Small intestine (tissue), 7 donors: ENCODE data around the gene IWS1. TPM values are rescaled to one million over a fixed set of nuclear protein-coding genes. Genes with fewer than 3 reads are reported as not detected.

Experiments
- DNase-seq, 2 donors: peaks; one replicate each; pipeline versions ENCODE4 v3.0.0 to v3.0.0-alpha.2; 2013
- FAIRE-seq: peaks from 2 replicates; lab custom pipeline; 2012; peaks lifted over from hg19 to GRCh38; lab: Jason Lieb, UNC
- H3K27ac ChIP-seq, 3 donors: one replicate each; pipeline ENCODE4 v1.5.1; 2013; ENCODE audit warnings: low read length in 2 of 3, mild to moderate bottlenecking in 2 of 3, control low read depth in 1 of 3, inconsistent platforms in 1 of 3, low read depth in 1 of 3, moderate library complexity in 1 of 3
- H3K27me3 ChIP-seq, 3 donors: one replicate each; pipeline ENCODE4 v1.6.1; 2013; ENCODE audit warnings: low read length in 3 of 3, inconsistent platforms in 1 of 3; ENCODE audit not compliant: control insufficient read depth in 3 of 3, insufficient read depth in 3 of 3
- H3K36me3 ChIP-seq, 3 donors: one replicate each; pipeline ENCODE4 v1.6.1; 2013; ENCODE audit warnings: low read length in 3 of 3, inconsistent platforms in 1 of 3, low read depth in 1 of 3, mild to moderate bottlenecking in 1 of 3, moderate library complexity in 1 of 3; ENCODE audit not compliant: control insufficient read depth in 3 of 3, insufficient read depth in 2 of 3
- H3K4me1 ChIP-seq, 3 donors: one replicate each; pipeline ENCODE4 v1.6.1; 2013; ENCODE audit warnings: low read length in 2 of 3, inconsistent platforms in 1 of 3, low read depth in 1 of 3, mild to moderate bottlenecking in 1 of 3, moderate library complexity in 1 of 3; ENCODE audit not compliant: control insufficient read depth in 3 of 3, insufficient read depth in 2 of 3
- H3K4me3 ChIP-seq, 3 donors: one replicate each; pipeline ENCODE4 v1.5.1; 2013; ENCODE audit warnings: low read length in 3 of 3, control low read depth in 1 of 3, inconsistent platforms in 1 of 3, low read depth in 1 of 3, mild to moderate bottlenecking in 1 of 3, moderate library complexity in 1 of 3
- H3K9me3 ChIP-seq, 2 donors: one replicate each; pipeline ENCODE4 v1.6.1; 2013; ENCODE audit warnings: low read depth in 1 of 2, low read length in 1 of 2; ENCODE audit not compliant: control insufficient read depth in 2 of 2, insufficient read depth in 1 of 2
- WGBS, 3 donors: extraction: QIAGEN DNeasy Blood & Tissue Kit; methylation state at CpG; one replicate each; pipeline ENCODE4 v1.1.7; 2013; 5-methylcytosine and 5-hydroxymethylcytosine counted together
- polyA plus RNA-seq, 4 donors: library from polyadenylated mRNA; stranded (reverse) in 3 of 4; unstranded in 1 of 4; fragments of 200-250 nt in 3 of 4; fragments of 120-200 nt in 1 of 4; gene quantifications; one replicate each; pipeline versions ENCODE4 v1.2.1 to v1.2.3, GENCODE V29; 2013
- donor health status: healthy with polysubstance abuse.
- donor health status: control.
- donor health status: control.
- donor health status: Bipolar disorder and iron deficiency.
- donor health status: healthy.

The IWS1 gene
- polyA plus RNA-seq, 4 donors = 23.3 to 53.0 (median 47.8) TPM

- H3K4me1 ChIP-seq = peaks cover 0 to 4% (median 3%) of the 10 kb centered on the region in 3 donors
- peaks cover 7 to 33% (median 11%) of the 10 kb centered on the region in 3 donors for H3K36me3 ChIP-seq
- WGBS, 3 donors = 92 to 94% (median 92%) methylated on average over 4 of the region's 4 CpGs
These were observed 5.9 kb downstream of the IWS1 start for GRCh38 chr2:127520424-127520823.

GRCh38 chr2:127517465-127517864 is 8.8 kb downstream of the IWS1 start:
- Histone ChIP-seq H3K9me3 (no peaks in the 10 kb centered on the region), H3K4me3 (no peak overlapping the region), H3K27me3 (no peaks in the 10 kb centered on the region), H3K36me3 (peaks cover 7 to 43% (median 18%) of the 10 kb centered on the region in 3 donors), H3K27ac (no peak overlapping the region), H3K4me1 (peaks cover 0 to 3% (median under 1%) of the 10 kb centered on the region in 3 donors)
- WGBS, 3 donors = 89 to 96% (median 94%) methylated on average over 2 of the region's 2 CpGs
- DNase-seq (no peak), FAIRE-seq (no peak)

More at GRCh38 chr2:127520424-127520823, 5.9 kb downstream of the IWS1 start:
- no peak for FAIRE-seq
- Histone ChIP-seq H3K9me3 (no peaks in the 10 kb centered on the region), H3K27ac (no peak overlapping the region), H3K27me3 (no peaks in the 10 kb centered on the region), H3K4me3 (no peak overlapping the region)
- DNase-seq = no peak

DNA sequence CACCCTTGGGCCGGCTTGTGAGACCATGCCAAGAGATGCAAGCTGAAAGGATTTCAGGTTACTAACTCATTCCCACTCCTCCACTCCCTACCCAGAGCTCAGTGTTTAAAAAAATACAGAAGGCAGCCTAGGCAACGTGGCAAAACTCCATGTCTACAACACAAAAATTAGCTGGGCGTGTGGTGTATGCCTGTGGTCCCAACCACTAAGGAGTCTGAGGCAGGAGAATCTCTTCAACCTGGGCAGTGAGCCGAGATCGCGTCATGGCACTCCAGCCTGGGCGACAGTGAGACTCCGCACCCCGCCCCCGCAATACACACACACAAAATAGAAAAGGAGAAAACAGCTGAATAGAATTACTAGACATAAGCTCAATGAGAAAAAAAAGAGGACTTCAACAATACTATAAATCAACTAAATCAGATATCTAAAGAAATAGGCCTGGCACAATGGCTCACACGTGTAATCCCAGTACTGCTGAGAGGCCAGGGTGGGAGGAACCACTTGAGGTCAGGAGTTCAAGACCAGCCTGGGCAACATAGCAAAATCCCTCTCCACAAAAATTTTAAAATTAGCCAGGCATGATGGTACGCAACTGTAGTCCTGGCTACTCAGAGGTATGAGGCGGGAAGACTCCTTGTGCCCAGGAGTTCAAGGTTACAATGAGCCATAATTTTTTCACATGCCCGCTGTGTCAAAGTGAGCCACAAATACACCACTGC is 10.1 kb downstream of the IWS1 start:
- 86 to 91% (median 90%) methylated on average over 14 of the region's 14 CpGs for WGBS, 3 donors
- Histone ChIP-seq H3K9me3 (no peaks in the 10 kb centered on the region), H3K36me3 (peaks cover 4 to 43% (median 16%) of the 10 kb centered on the region in 3 donors), H3K27me3 (no peaks in the 10 kb centered on the region), H3K4me1 (peaks cover 2 to 8% (median 8%) of the 10 kb centered on the region in 3 donors), H3K4me3 (no peak overlapping the region), H3K27ac (peak overlapping the region in 1 of 3 donors; percentile 29)
- no peak for DNase-seq
- no peak for FAIRE-seq

- FAIRE-seq = no peak
These were observed 10.8 kb downstream of the IWS1 start for GRCh38 chr2:127515383-127515915.

DNA sequence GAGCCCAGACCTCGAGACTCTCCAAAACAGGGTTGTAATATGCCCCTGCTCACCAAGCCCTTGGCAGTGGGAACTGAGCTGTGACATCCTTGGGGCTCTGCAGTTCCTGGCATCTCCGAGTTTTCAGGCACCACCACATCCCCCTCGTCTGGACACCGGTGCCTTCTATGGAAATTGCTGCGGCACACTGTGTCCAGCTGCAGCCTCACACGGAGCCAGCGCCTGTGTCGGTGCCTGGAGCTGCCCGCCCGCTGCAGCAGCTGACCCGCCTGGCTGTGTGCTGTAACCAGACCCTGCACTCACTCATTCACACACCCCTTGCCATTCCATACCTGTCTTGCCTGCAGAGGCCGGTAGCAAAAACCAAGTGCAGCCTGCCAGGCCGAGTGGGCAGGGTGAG is 11.8 kb downstream of the IWS1 start:
- 91 to 95% (median 95%) methylated on average over 13 of the region's 13 CpGs for WGBS, 3 donors
- FAIRE-seq (no peak), DNase-seq (no peak)
- H3K27me3 ChIP-seq = no peaks in the 10 kb centered on the region
- H3K4me3 ChIP-seq = no peak overlapping the region
- H3K27ac ChIP-seq = no peak overlapping the region
- peaks cover 6 to 20% (median 10%) of the 10 kb centered on the region in 3 donors for H3K4me1 ChIP-seq
- H3K36me3 ChIP-seq = peaks cover 0 to 35% (median 13%) of the 10 kb centered on the region in 3 donors
- H3K9me3 ChIP-seq = no peaks in the 10 kb centered on the region

More at GRCh38 chr2:127515383-127515915, 10.8 kb downstream of the IWS1 start:
- Histone ChIP-seq H3K36me3 (peaks cover 4 to 39% (median 16%) of the 10 kb centered on the region in 3 donors), H3K4me3 (no peak overlapping the region), H3K4me1 (peaks cover 6 to 15% (median 8%) of the 10 kb centered on the region in 3 donors), H3K27ac (peak overlapping the region in 1 of 3 donors; percentile 9), H3K27me3 (no peaks in the 10 kb centered on the region), H3K9me3 (no peaks in the 10 kb centered on the region)
- 58 to 70% (median 67%) methylated on average over 6 of the region's 6 CpGs for WGBS, 3 donors
- DNase-seq = no peak

DNA sequence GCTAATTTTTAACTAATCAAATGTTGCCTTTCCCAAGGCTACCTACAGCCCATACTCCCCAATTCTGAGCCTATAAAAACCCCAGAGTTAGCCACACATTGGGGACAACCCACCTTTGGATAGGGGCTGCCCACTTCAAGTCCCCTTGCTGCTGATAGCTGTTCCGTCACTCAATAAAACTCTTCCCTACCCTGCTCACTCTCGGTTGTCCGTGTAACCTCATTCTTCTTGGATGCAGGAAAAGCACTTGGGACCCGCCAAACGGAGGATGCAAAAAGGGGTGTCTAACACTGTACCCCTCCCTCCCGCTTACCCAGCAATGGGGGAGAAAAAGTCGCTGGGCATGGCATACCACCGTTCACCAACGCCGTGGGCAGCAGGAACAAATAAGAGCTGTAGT is 12.2 kb downstream of the IWS1 start:
- H3K36me3 ChIP-seq = peaks cover 0 to 35% (median 13%) of the 10 kb centered on the region in 3 donors
- H3K27me3 ChIP-seq = no peaks in the 10 kb centered on the region
- peaks cover 6 to 23% (median 10%) of the 10 kb centered on the region in 3 donors for H3K4me1 ChIP-seq
- no peaks in the 10 kb centered on the region for H3K9me3 ChIP-seq
- DNase-seq (no peak), FAIRE-seq (no peak)
- 80 to 83% (median 80%) methylated on average over 10 of the region's 10 CpGs for WGBS, 3 donors
- no peak overlapping the region for H3K4me3 ChIP-seq
- no peak overlapping the region for H3K27ac ChIP-seq

- Histone ChIP-seq H3K9me3 (no peaks in the 10 kb centered on the region), H3K36me3 (peaks cover 0 to 26% (median 9%) of the 10 kb centered on the region in 3 donors), H3K27me3 (no peaks in the 10 kb centered on the region), H3K4me1 (peaks cover 8 to 29% (median 14%) of the 10 kb centered on the region in 3 donors), H3K4me3 (no peak overlapping the region), H3K27ac (no peak overlapping the region)
- no peak for DNase-seq
- WGBS, 3 donors = 93 to 97% (median 94%) methylated on average over 4 of the region's 4 CpGs
- no peak for FAIRE-seq
These were observed 13.9 kb downstream of the IWS1 start for GRCh38 chr2:127512362-127512761.

- Histone ChIP-seq H3K27me3 (no peaks in the 10 kb centered on the region), H3K36me3 (peaks cover 0 to 26% (median 8%) of the 10 kb centered on the region in 3 donors), H3K27ac (peak overlapping the region in 2 of 3 donors; percentile 14 to 74), H3K4me1 (peaks cover 8 to 31% (median 14%) of the 10 kb centered on the region in 3 donors), H3K9me3 (no peaks in the 10 kb centered on the region), H3K4me3 (no peak overlapping the region)
- WGBS, 3 donors = 52 to 77% (median 59%) methylated on average over 1 of the region's 1 CpG
- DNase-seq = no peak
- FAIRE-seq = no peak
These were observed 14.4 kb downstream of the IWS1 start for GRCh38 chr2:127511917-127512316.
